Ishikawa (cell line): ENCODE measurements around the gene COPA.

Source experiments
- CEBPB ChIP-seq: IDR thresholded peaks from 2 replicates; pipeline ENCODE4 v1.6.1; 2012
- CREB1 ChIP-seq: IDR thresholded peaks from 2 replicates; pipeline ENCODE4 v1.6.1; 2012; ENCODE audit warnings: low read depth
- EGR1 ChIP-seq: IDR thresholded peaks from 2 replicates; pipeline ENCODE4 v1.6.1; 2012
- EP300 ChIP-seq: IDR thresholded peaks from 2 replicates; pipeline ENCODE4 v1.6.1; 2012; ENCODE audit warnings: borderline replicate concordance
- FOXM1 ChIP-seq: IDR thresholded peaks from 2 replicates; pipeline ENCODE4 v1.6.1; 2012; ENCODE audit warnings: low read depth, borderline replicate concordance
- MAX ChIP-seq: IDR thresholded peaks from 2 replicates; pipeline ENCODE4 v1.6.1; 2012
- NFIC ChIP-seq: IDR thresholded peaks from 2 replicates; pipeline ENCODE4 v1.6.1; 2012
- RAD21 ChIP-seq: IDR thresholded peaks from 2 replicates; pipeline ENCODE4 v1.6.1; 2012; ENCODE audit warnings: low read depth
- REST ChIP-seq: IDR thresholded peaks from 2 replicates; pipeline ENCODE4 v1.6.1; 2012; ENCODE audit warnings: low read depth, mild to moderate bottlenecking
- TAF1 ChIP-seq: IDR thresholded peaks from 2 replicates; pipeline ENCODE4 v1.6.1; 2012; ENCODE audit warnings: low read depth, mild to moderate bottlenecking
- TCF12 ChIP-seq: IDR thresholded peaks from 2 replicates; pipeline ENCODE4 v1.6.1; 2012; ENCODE audit warnings: low read depth
- TEAD4 ChIP-seq: IDR thresholded peaks from 2 replicates; pipeline ENCODE4 v1.6.1; 2012
- USF1 ChIP-seq: IDR thresholded peaks from 2 replicates; pipeline ENCODE4 v1.6.1; 2012
- YY1 ChIP-seq: IDR thresholded peaks from 2 replicates; pipeline ENCODE4 v1.6.1; 2012; ENCODE audit warnings: low read depth
- ZBTB7A ChIP-seq: IDR thresholded peaks from 2 replicates; pipeline ENCODE4 v1.6.1; 2012; ENCODE audit warnings: low read depth

Gene COPA

GRCh38 chr1:160308451-160309184, 34.4 kb downstream of the COPA start:
- TF ChIP-seq CREB1 (no peak), ZBTB7A (no peak), TEAD4 (no peak), MAX (no peak), NFIC (no peak), YY1 (no peak), TCF12 (no peak), FOXM1 (no peak), EP300 (no peak), RAD21 (no peak), TAF1 (no peak), USF1 (no peak), EGR1 (no peak), CEBPB (no peak), REST (no peak)

GRCh38 chr1:160307118-160307791, 35.8 kb downstream of the COPA start:
- TF ChIP-seq FOXM1 (no peak), TAF1 (no peak), TEAD4 (no peak), REST (no peak), CREB1 (no peak), USF1 (no peak), MAX (no peak), YY1 (no peak), EGR1 (no peak), RAD21 (no peak), EP300 (no peak), NFIC (no peak), CEBPB (no peak), ZBTB7A (no peak), TCF12 (no peak)

- TF ChIP-seq TAF1 (no peak), CEBPB (no peak), TCF12 (no peak)
Observed at GRCh38 chr1:160300173-160300572, 42.9 kb downstream of the COPA start.

- TF ChIP-seq FOXM1 (no peak), MAX (no peak), EGR1 (no peak), TAF1 (no peak)
Observed at GRCh38 chr1:160296036-160296435, 47.0 kb downstream of the COPA start.

GRCh38 chr1:160293020-160293968, 49.8 kb downstream of the COPA start:
- TF ChIP-seq TCF12 = no peak
- TF ChIP-seq RAD21 = no peak
- no peak for TF ChIP-seq USF1
- no peak for TF ChIP-seq TEAD4
- TF ChIP-seq MAX = no peak
- no peak for TF ChIP-seq ZBTB7A
- TF ChIP-seq EP300 = no peak
- no peak for TF ChIP-seq CEBPB
- TF ChIP-seq CREB1 = no peak
- no peak for TF ChIP-seq NFIC
